GM12872 (cell line): ENCODE measurements around the gene CTTNBP2NL.

Experiments used
- TF ChIP-seq, protein P1 (sequence below): IDR thresholded peaks from 3 replicates; pipeline ENCODE4 v1.5.1; 2011; ENCODE audit warnings: low read depth, mild to moderate bottlenecking, low read length, moderate library complexity; ENCODE audit not compliant: insufficient read depth

Gene CTTNBP2NL

DNA sequence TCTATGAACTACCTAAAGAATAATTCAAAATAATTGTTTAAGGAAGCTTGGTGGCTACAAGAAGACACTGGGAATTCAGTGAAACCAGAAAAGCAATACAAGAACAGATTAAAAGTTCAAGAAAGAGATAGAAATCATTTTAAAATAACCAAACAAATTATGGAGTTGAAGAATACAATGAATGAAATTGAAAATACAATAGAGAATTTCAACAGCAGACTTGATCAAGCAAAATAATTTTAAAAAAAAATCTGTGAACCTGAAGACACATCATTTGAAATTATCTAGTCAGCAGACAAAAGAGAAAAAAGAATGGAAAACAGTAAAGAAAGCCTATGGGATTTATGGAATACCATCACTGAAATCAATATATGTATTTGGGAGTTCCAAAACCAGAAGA lies 81.5 kb downstream of the CTTNBP2NL start:
- TF ChIP-seq, protein P1, sequence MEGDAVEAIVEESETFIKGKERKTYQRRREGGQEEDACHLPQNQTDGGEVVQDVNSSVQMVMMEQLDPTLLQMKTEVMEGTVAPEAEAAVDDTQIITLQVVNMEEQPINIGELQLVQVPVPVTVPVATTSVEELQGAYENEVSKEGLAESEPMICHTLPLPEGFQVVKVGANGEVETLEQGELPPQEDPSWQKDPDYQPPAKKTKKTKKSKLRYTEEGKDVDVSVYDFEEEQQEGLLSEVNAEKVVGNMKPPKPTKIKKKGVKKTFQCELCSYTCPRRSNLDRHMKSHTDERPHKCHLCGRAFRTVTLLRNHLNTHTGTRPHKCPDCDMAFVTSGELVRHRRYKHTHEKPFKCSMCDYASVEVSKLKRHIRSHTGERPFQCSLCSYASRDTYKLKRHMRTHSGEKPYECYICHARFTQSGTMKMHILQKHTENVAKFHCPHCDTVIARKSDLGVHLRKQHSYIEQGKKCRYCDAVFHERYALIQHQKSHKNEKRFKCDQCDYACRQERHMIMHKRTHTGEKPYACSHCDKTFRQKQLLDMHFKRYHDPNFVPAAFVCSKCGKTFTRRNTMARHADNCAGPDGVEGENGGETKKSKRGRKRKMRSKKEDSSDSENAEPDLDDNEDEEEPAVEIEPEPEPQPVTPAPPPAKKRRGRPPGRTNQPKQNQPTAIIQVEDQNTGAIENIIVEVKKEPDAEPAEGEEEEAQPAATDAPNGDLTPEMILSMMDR: no peak

DNA sequence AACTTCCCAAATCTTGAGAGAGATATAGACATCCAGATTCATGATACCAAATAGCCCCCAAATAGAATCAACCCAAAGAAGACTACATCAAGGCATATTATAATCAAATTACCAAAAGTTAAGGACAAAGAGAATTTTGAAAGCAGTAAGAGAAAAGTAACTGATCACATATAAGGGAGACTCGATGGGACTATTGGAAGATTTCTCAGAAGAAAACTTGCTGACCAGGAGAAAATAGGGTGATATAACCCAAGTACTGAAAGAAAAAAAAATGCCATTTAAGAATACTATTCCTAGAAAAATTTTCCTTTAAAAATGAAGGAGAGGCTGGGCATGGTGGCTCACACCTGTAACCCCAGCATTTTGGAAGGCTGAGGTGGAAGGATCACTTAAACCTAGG lies 82.3 kb downstream of the CTTNBP2NL start:
- TF ChIP-seq, protein P1: no peak

DNA sequence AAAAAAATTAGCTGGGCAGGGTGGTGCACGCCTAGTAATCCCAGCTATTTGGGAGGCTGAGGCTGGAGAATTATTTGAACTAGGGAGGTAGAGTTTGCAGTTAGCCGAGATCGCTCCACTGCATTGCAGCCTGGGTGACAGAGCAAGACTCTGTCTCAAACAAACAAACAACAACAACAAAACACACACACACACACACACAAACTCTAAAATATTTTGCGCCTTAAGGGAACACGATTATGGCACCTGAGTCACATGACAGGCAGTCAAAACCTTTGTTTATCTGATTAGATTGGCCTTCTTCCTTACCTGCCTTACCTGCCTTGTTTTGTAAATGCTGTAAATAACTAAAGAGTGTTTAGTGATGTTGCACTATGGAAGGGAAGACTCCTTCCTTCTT lies 92.1 kb downstream of the CTTNBP2NL start:
- TF ChIP-seq, protein P1: no peak

DNA sequence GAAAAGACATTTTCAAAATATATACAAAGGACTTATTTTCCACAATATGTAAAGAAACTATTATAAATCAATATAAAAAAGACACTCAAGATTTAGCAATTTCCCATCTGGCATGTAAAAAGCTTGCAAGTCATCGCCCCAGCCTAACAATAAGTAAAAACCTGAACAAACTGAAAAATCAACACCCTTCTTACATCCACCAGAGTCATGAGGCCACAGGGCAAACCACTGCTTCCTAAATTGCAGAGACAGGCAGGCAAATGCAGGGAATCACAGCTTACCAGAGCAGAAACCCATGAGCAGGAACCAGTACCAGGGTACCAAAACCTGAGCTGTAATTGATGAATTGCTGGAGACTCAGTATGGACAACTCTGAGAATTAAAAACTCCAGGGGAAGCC lies 96.1 kb downstream of the CTTNBP2NL start:
- TF ChIP-seq, protein P1: no peak

DNA sequence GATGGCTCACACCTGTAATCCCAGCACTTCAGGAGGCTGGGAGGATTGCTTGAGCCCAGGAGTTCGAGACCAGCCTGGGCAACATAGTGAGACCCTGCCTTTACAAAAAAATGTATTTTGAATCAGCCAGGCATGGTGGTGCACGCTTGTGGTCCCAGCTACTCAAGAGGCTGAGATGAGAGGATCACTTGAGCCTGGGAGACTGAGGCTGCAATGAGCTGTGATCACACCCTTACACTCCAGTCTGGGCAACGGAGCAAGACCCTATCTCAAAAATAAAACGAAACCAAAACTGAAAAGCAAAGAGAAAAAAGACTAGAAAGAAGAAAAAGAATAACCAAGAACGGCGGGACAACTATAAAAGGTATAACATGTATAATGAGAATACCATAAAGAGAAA lies 97.3 kb downstream of the CTTNBP2NL start:
- TF ChIP-seq, protein P1: no peak

DNA sequence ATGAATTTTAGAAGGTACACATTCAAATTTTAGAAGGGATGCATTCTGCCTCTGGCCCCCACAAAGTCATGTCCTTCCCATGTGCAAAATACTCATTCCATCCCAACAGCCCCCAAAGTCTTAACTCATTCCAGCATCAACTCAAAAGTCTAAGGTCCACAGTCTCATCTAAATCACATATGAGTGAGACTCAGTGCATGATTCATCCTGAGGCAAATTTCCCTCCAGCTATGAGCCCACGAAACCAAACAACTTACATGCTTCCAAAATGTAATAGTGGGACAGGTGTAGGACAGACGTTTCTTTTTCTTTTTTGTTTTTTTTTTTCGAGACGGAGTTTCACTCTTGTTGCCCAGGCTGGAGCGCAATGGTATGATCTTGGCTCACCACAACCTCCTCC lies 100.3 kb downstream of the CTTNBP2NL start:
- TF ChIP-seq, protein P1: no peak

DNA sequence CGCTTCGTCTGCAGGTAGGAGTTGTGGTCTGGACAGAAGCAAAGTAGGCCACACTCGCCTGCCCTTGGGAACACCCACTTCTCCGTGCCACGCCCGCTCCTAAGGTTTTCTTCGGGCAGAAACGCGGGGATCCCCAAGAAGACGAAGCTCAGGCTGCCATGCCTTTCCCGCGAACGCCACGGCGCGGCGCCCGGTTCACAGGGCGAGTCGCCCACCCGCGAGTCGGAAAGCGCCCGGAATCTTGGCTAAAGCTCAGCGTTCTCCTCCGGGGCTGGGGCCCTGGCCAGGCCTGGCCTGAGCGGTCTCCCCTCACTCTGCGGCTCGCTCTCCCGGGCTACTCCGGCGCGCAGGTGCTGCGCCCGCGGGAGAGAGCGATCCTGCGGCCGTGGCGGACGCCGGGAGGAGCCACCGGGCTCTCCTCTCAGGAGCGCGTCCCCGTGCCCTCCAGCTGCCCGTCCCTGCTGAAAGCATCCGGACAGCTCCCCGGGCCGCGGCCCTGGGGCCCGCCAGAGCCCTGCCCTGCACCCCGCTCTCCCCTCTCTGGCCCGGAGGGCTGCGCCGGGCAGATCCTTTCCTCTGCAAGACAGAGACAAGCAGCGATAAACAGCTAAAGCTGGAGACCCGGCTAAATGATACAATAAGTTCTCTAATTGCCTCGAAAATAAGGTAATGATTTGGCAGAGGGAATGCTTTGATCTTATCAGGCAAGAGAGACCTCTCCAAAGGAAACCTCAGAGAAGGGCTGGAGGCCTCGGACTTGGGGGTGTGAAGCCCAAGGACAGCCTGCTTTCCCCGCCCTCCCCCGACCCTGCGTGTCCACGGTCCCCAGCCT lies 106.0 kb downstream of the CTTNBP2NL start:
- TF ChIP-seq, protein P1: peak; percentile 91

DNA sequence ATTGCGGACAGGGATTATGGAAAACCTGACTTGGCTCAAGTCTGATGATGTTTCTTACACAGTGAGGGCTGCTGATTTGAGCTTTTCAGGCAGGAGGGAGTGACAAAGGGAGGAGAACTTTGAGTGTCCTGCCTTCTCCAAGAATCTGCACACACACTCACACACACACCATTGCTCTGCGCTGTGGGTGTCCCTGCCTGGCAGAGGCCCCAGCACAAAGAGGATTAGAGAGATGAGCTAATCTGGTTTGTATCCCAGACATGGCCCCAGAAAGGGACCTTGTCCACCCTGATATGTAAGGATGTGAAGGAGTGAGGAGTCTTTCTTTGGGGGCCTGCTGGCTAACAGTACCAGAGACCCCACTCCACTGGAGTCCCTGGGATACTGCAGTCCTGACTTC lies 106.8 kb downstream of the CTTNBP2NL start:
- TF ChIP-seq, protein P1: no peak
